Panc1 (cell line): Measurements from ENCODE around the gene PAPSS2.

ENCODE experiments used
- CTCF ChIP-seq: fragments of 450-650 bp; IDR thresholded peaks from 2 replicates; pipeline ENCODE4 v1.5.1; 2017; ENCODE audit warnings: mild to moderate bottlenecking
- POLR2AphosphoS5 ChIP-seq: IDR thresholded peaks from 2 replicates; pipeline ENCODE4 v1.6.1; 2012; ENCODE audit warnings: mild to moderate bottlenecking, low read depth, low read length, moderate library complexity

DNA sequence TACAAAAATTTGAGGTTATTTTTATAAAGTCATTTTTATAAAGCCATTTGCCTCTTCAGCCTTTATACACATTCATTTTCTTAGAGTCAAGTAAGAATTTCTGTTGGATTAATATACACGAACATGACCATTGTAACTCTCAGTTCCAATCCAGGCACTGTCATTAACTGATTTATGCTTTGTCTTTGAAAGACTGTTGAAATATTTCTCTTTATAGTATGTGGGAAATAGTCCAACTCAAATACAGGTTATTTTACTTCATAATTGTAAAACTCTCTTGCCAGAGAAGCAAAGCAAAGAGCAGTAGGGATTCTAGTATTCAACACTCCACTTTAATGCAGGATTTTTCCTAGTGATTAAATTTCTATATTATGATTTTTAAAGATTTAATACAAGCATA lies 36.5 kb upstream of the PAPSS2 start:
- TF ChIP-seq CTCF (no peak), POLR2AphosphoS5 (no peak)
